A673 (cell line): ENCODE measurements around the gene AHRR. TPM values are rescaled to one million over a fixed set of nuclear protein-coding genes. Genes with fewer than 3 reads are reported as not detected.

Experiments
- BruUV-seq: library from RNA; stranded (reverse); fragments of 400-500 nt; replicated peaks from 2 replicates; lab custom pipeline; 2021; lab: Mats Ljungman, UMichigan
- CTCF ChIA-PET: fragments of 300-600 bp; sonication (Branson Sonifier 250); formaldehyde crosslinking; loops from one replicate; lab custom pipeline; 2022; ENCODE audit warnings: antibody characterized with exemption; lab: Charles Lee
- POLR2A ChIA-PET: fragments of 300-600 bp; sonication (Branson Sonifier 250); formaldehyde crosslinking; loops from one replicate; lab custom pipeline; 2022; ENCODE audit warnings: antibody characterized with exemption; ENCODE audit not compliant: low non-redundant PET; lab: Charles Lee
- DNase-seq: peaks from one replicate; pipeline ENCODE4 v3.0.0-alpha.2; 2015; ENCODE audit warnings: low spot score
- H3K27ac ChIP-seq: fragments of 200-600 bp; sonication (generic); 2 replicates; pipeline ENCODE4 v1.5.1; 2016; ENCODE audit warnings: mixed run types, low read depth, mild to moderate bottlenecking, mixed read lengths, antibody characterized with exemption, low read length; ENCODE audit not compliant: poor library complexity, severe bottlenecking
- H3K27me3 ChIP-seq: fragments of 200-600 bp; sonication (generic); replicated peaks from 2 replicates; pipeline ENCODE4 v1.6.1; 2017; ENCODE audit warnings: mixed run types, low read depth, mild to moderate bottlenecking, mixed read lengths, antibody characterized with exemption, low read length; ENCODE audit not compliant: insufficient read depth, poor library complexity
- H3K36me3 ChIP-seq: fragments of 200-600 bp; sonication (generic); 2 replicates; pipeline ENCODE4 v1.6.1; 2016; ENCODE audit warnings: mixed run types, mild to moderate bottlenecking, mixed read lengths, antibody characterized with exemption, low read length; ENCODE audit not compliant: insufficient read depth, poor library complexity, severe bottlenecking
- H3K4me1 ChIP-seq: fragments of 200-600 bp; sonication (generic); 2 replicates; pipeline ENCODE4 v1.6.1; 2017; ENCODE audit warnings: mixed run types, mild to moderate bottlenecking, mixed read lengths, antibody characterized with exemption, low read length; ENCODE audit not compliant: insufficient read depth, poor library complexity, severe bottlenecking
- H3K4me3 ChIP-seq: fragments of 200-600 bp; sonication (generic); 2 replicates; pipeline ENCODE4 v1.5.1; 2016; ENCODE audit warnings: low read depth, mixed run types, mild to moderate bottlenecking, mixed read lengths, low read length; ENCODE audit not compliant: poor library complexity, severe bottlenecking
- H3K9me3 ChIP-seq: fragments of 200-600 bp; sonication (generic); 2 replicates; pipeline ENCODE4 v1.6.1; 2016; ENCODE audit warnings: mixed run types, low read depth, mild to moderate bottlenecking, mixed read lengths, antibody characterized with exemption, low read length; ENCODE audit not compliant: poor library complexity, severe bottlenecking
- CTCF ChIP-seq: fragments of 300-800, 200-600 bp; sonication (generic); conservative IDR thresholded peaks from 2 replicates; pipeline ENCODE4 v1.5.1; 2017; ENCODE audit warnings: low read depth, mild to moderate bottlenecking, antibody characterized with exemption, low read length, moderate library complexity, mixed read lengths
- EZH2 ChIP-seq: fragments of 200-600 bp; sonication (generic); IDR thresholded peaks from 2 replicates; pipeline ENCODE4 v1.6.1; 2017; ENCODE audit warnings: borderline replicate concordance, low read depth, mild to moderate bottlenecking, mixed read lengths, antibody characterized with exemption, low read length; ENCODE audit not compliant: poor library complexity, severe bottlenecking
- intact Hi-C: fragments of 100-400 bp; cut with micrococcal nuclease; formaldehyde crosslinking; loops from one replicate; pipeline ENCODE4 v1.10.0; 2022; ENCODE audit not compliant: unreplicated experiment
- total RNA-seq: library from RNA; stranded (reverse); gene quantifications from 2 replicates; pipeline ENCODE4 v1.2.3, GENCODE V29; 2021

The AHRR gene
- total RNA-seq, 1 experiment from 2014 or later, result 2.2 TPM

GRCh38 chr5:392431-392988, 71.0 kb downstream of the AHRR start:
- Histone ChIP-seq H3K4me1 (no peaks in the 10 kb centered on the region), H3K4me3 (no peak overlapping the region), H3K9me3 (no peaks in the 10 kb centered on the region), H3K27me3 (no peaks in the 10 kb centered on the region), H3K36me3 (no peaks in the 10 kb centered on the region), H3K27ac (no peak overlapping the region)
- TF ChIP-seq CTCF (no peak), EZH2 (no peak)
- DNase-seq, result peak; percentile 30
- intact Hi-C loops, result no loop called here
- CTCF ChIA-PET, result no interaction called here
- no TSS peak for BruUV-seq
- POLR2A ChIA-PET, result no interaction called here

GRCh38 chr5:393846-394275, 72.3 kb downstream of the AHRR start:
- no peaks in the 10 kb centered on the region for H3K4me1 ChIP-seq
- no TSS peak for BruUV-seq
- CTCF ChIA-PET, result no interaction called here
- intact Hi-C loops, result no loop called here
- H3K27me3 ChIP-seq, result no peaks in the 10 kb centered on the region
- POLR2A ChIA-PET, result no interaction called here
- DNase-seq, result no peak
- H3K27ac ChIP-seq, result no peak overlapping the region
- no peak overlapping the region for H3K4me3 ChIP-seq
- no peaks in the 10 kb centered on the region for H3K9me3 ChIP-seq
- no peaks in the 10 kb centered on the region for H3K36me3 ChIP-seq
- TF ChIP-seq EZH2, result no peak
- TF ChIP-seq CTCF, result no peak

- intact Hi-C loops, result no loop called here
- H3K9me3 ChIP-seq, result no peaks in the 10 kb centered on the region
- no peak overlapping the region for H3K4me3 ChIP-seq
- BruUV-seq, result no TSS peak
- no peaks in the 10 kb centered on the region for H3K36me3 ChIP-seq
- DNase-seq, result no peak
- H3K27ac ChIP-seq, result no peak overlapping the region
- TF ChIP-seq EZH2, result no peak
- TF ChIP-seq CTCF, result no peak
- ChIA-PET POLR2A (no interaction called here), CTCF (no interaction called here)
- peaks cover 6% of the 10 kb centered on the region for H3K4me1 ChIP-seq
- no peaks in the 10 kb centered on the region for H3K27me3 ChIP-seq
Measured at GRCh38 chr5:394671-395155, 73.2 kb downstream of the AHRR start.
